SU-DHL-6 (cell line): Measurements from ENCODE around the gene CPNE1.

Source experiments
- H2AFZ ChIP-seq: fragments of 200-600 bp; sonication (generic); 2 replicates; pipeline ENCODE4 v1.6.1; 2014; ENCODE audit warnings: low read depth, mild to moderate bottlenecking, moderate library complexity, mixed read lengths, antibody characterized with exemption, low read length; ENCODE audit not compliant: severe bottlenecking
- H3F3A ChIP-seq: fragments of 200-600 bp; shearing (Covaris generic); 2 replicates; pipeline ENCODE4 v1.6.0; 2016; ENCODE audit warnings: antibody characterized with exemption, mild to moderate bottlenecking; ENCODE audit not compliant: insufficient read depth
- H3K27ac ChIP-seq: fragments of 200-600 bp; sonication (generic); 2 replicates; pipeline ENCODE4 v1.5.1; 2016; ENCODE audit warnings: low read depth, mild to moderate bottlenecking, low read length, moderate library complexity, mixed read lengths
- H3K27me3 ChIP-seq: fragments of 200-600 bp; sonication (generic), shearing (Covaris generic); 2 replicates; pipeline ENCODE4 v1.6.0; 2014; ENCODE audit warnings: mild to moderate bottlenecking, low read length
- H3K36me3 ChIP-seq: fragments of 200-600 bp; sonication (generic); 2 replicates; pipeline ENCODE4 v1.6.1; 2014; ENCODE audit warnings: mild to moderate bottlenecking, low read length, mixed read lengths
- H3K4me2 ChIP-seq: fragments of 300-600, 200-600 bp; shearing (Covaris generic), sonication (generic); 2 replicates; pipeline ENCODE4 v1.6.0; 2014; ENCODE audit warnings: low read length, low read depth, mild to moderate bottlenecking; ENCODE audit not compliant: poor library complexity, severe bottlenecking
- H3K4me3 ChIP-seq: fragments of 200-600 bp; sonication (generic); 2 replicates; pipeline ENCODE4 v1.5.1; 2014; ENCODE audit warnings: antibody characterized with exemption, low read length, mild to moderate bottlenecking, mixed read lengths; ENCODE audit not compliant: insufficient read depth, poor library complexity, severe bottlenecking
- H3K79me2 ChIP-seq: fragments of 200-600 bp; sonication (generic); 2 replicates; pipeline ENCODE4 v1.6.1; 2014; ENCODE audit warnings: mild to moderate bottlenecking, low read length, moderate library complexity; ENCODE audit not compliant: insufficient read depth
- H3K9ac ChIP-seq: fragments of 200-600 bp; sonication (generic); 2 replicates; pipeline ENCODE4 v1.7.0; 2014; ENCODE audit warnings: mild to moderate bottlenecking, low read length
- H3K9me2 ChIP-seq: fragments of 200-600 bp; sonication (generic); replicated peaks from 2 replicates; pipeline ENCODE4 v1.6.1; 2014; ENCODE audit warnings: low read length; ENCODE audit not compliant: insufficient read depth
- H3K9me3 ChIP-seq: fragments of 200-600 bp; sonication (generic); 2 replicates; pipeline ENCODE4 v1.6.1; 2014; ENCODE audit warnings: low read length, mixed read lengths; ENCODE audit not compliant: insufficient read depth
- H4K20me1 ChIP-seq: fragments of 200-600 bp; sonication (generic); 2 replicates; pipeline ENCODE4 v1.6.1; 2014; ENCODE audit warnings: low read depth, mild to moderate bottlenecking, antibody characterized with exemption, low read length, moderate library complexity, mixed read lengths
- EZH2phosphoT487 ChIP-seq: fragments of 200-600 bp; sonication (generic), shearing (Covaris generic); conservative IDR thresholded peaks from 2 replicates; pipeline ENCODE4 v1.6.1; 2018; ENCODE audit warnings: mild to moderate bottlenecking, antibody characterized with exemption, low read length, moderate library complexity, mixed read lengths
- TF ChIP-seq, protein P1 (sequence below): fragments of 200-600 bp; sonication (generic); IDR thresholded peaks from one replicate; pipeline ENCODE4 v1.5.1; 2017; ENCODE audit warnings: antibody characterized with exemption, mild to moderate bottlenecking, low read length, moderate library complexity; ENCODE audit not compliant: insufficient read depth, poor library complexity, severe bottlenecking

Gene CPNE1

DNA sequence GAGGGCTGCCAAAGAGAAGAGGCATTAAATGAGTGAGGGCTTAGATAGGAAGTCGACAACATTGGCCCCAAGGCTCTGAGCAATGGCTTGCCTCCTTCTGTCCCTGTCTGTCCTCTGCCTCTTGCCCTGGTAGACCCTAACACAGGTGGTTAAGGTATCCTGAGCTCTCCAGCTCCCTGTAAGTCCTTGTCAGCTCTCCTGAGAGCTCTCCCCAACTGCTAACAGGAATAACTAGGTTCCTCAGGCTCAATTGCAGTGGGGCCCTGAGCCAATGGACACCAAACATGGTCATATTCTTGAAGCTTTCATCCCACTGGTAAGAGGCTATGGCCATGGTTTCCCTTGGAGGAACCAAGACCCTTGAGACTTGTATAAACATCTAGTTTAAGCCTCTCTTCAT, 5.0 kb upstream of the CPNE1 start:
- Histone ChIP-seq H3K4me3 (no peak overlapping the region), H3K4me2 (no peak overlapping the region), H4K20me1 (no peaks in the 10 kb centered on the region), H3K79me2 (peaks cover under 1% of the 10 kb centered on the region; the same call in 1 of the 2 replicates), H3K27me3 (no peaks in the 10 kb centered on the region), H3K36me3 (0 out of 2 replicates have a peak, but pooled peaks cover 3% of the 10 kb centered on the region), H3K9ac (no peak overlapping the region), H2AFZ (no peak overlapping the region), H3F3A (peaks cover 11% of the 10 kb centered on the region), H3K27ac (no peak overlapping the region), H3K9me2 (no peaks in the 10 kb centered on the region), H3K9me3 (no peaks in the 10 kb centered on the region)
- TF ChIP-seq, protein P1, sequence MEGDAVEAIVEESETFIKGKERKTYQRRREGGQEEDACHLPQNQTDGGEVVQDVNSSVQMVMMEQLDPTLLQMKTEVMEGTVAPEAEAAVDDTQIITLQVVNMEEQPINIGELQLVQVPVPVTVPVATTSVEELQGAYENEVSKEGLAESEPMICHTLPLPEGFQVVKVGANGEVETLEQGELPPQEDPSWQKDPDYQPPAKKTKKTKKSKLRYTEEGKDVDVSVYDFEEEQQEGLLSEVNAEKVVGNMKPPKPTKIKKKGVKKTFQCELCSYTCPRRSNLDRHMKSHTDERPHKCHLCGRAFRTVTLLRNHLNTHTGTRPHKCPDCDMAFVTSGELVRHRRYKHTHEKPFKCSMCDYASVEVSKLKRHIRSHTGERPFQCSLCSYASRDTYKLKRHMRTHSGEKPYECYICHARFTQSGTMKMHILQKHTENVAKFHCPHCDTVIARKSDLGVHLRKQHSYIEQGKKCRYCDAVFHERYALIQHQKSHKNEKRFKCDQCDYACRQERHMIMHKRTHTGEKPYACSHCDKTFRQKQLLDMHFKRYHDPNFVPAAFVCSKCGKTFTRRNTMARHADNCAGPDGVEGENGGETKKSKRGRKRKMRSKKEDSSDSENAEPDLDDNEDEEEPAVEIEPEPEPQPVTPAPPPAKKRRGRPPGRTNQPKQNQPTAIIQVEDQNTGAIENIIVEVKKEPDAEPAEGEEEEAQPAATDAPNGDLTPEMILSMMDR = no peak
- TF ChIP-seq EZH2phosphoT487 = no peak

DNA sequence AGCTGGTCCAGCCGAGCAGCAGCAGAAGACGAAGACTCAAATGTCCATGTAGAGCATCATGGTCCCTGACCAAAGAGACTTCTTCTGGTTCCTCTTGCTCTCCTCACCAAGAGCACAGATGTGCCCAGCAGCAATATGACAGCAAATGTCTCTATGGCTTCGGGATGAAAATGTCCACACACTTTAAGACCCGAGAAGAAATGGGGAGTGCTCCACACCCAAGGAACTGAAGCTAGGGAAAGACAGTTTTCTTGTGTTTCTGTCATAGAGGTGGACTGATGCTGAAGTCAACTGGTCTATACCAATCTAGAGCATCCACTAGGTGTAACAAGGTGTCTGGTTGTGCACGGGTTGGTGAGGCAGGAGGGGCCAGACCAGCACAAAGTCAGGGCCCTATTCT, 4.5 kb upstream of the CPNE1 start:
- Histone ChIP-seq H3K9me2 (no peaks in the 10 kb centered on the region), H3K36me3 (0 out of 2 replicates have a peak, but pooled peaks cover 3% of the 10 kb centered on the region), H3K79me2 (peaks cover 5% of the 10 kb centered on the region), H3K9ac (no peak overlapping the region), H3K9me3 (no peaks in the 10 kb centered on the region), H3K4me3 (no peak overlapping the region), H3K4me2 (no peak overlapping the region), H4K20me1 (no peaks in the 10 kb centered on the region), H3F3A (peaks cover 11% of the 10 kb centered on the region), H3K27ac (no peak overlapping the region), H2AFZ (no peak overlapping the region), H3K27me3 (no peaks in the 10 kb centered on the region)
- TF ChIP-seq, protein P1 = no peak
- no peak for TF ChIP-seq EZH2phosphoT487

DNA sequence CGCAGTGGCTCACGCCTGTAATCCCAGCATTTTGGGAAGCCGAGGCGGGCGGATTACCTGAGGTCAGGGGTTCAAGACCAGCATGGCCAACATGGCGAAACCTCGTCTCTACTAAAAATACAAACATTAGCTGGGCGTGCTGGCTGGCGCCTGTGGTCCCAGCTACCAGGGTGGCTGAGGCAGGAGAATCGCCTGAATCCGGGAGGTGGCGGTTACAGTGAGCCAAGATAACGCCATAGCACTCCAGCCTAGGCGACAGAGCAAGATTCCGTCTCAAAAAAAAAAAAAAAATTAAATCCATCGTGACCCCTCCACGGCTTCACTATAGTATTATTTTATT, 1.2 kb upstream of the CPNE1 start:
- 0 out of 2 replicates have a peak, but pooled peaks cover 3% of the 10 kb centered on the region for H3K36me3 ChIP-seq
- H3K27me3 ChIP-seq = no peaks in the 10 kb centered on the region
- peaks cover 38% of the 10 kb centered on the region for H3K79me2 ChIP-seq
- no peak overlapping the region for H3K9ac ChIP-seq
- H4K20me1 ChIP-seq = peaks cover 25% of the 10 kb centered on the region
- no peak overlapping the region for H3K4me2 ChIP-seq
- H3K9me2 ChIP-seq = no peaks in the 10 kb centered on the region
- no peak overlapping the region for H3K27ac ChIP-seq
- no peaks in the 10 kb centered on the region for H3K9me3 ChIP-seq
- H3F3A ChIP-seq = peaks cover 11% of the 10 kb centered on the region
- no peak overlapping the region for H2AFZ ChIP-seq
- no peak overlapping the region for H3K4me3 ChIP-seq
- TF ChIP-seq, protein P1 = no peak
- TF ChIP-seq EZH2phosphoT487 = no peak
